Measurements from ENCODE around the gene CH25H. TPM values are rescaled to one million over a fixed set of nuclear protein-coding genes. Genes with fewer than 3 reads are reported as not detected.

CH25H gene
- total RNA-seq, 1 donor from 2014 or later: 0.25 TPM

GRCh38 chr10:89242840-89243568 lies 35.9 kb upstream of the CH25H start:
- H3K9me3 Mint-ChIP-seq (ENCODE audit: unreplicated experiment): peaks cover 3% of the 10 kb centered on the region
- peak overlapping the region; percentile 3 for H3K4me3 Mint-ChIP-seq (ENCODE audit: unreplicated experiment)
- H3K27ac Mint-ChIP-seq (ENCODE audit: unreplicated experiment): no peak overlapping the region
- TF ChIP-seq CTCF (IDR thresholded peaks at IDR 0.05; ENCODE audit: partially characterized antibody, unreplicated experiment): no peak
- no peaks in the 10 kb centered on the region for H3K27me3 Mint-ChIP-seq (ENCODE audit: unreplicated experiment)
- H3K36me3 Mint-ChIP-seq (ENCODE audit: unreplicated experiment): no peaks in the 10 kb centered on the region
- DNase-seq: no peak
- peaks cover 22% of the 10 kb centered on the region for H3K4me1 Mint-ChIP-seq (ENCODE audit: low read depth, unreplicated experiment)

- no peak for DNase-seq
- Mint-ChIP-seq H3K9me3 (ENCODE audit: unreplicated experiment) (peaks cover 2% of the 10 kb centered on the region), H3K4me3 (ENCODE audit: unreplicated experiment) (no peak overlapping the region), H3K27me3 (ENCODE audit: unreplicated experiment) (no peaks in the 10 kb centered on the region), H3K27ac (ENCODE audit: unreplicated experiment) (no peak overlapping the region), H3K4me1 (ENCODE audit: low read depth, unreplicated experiment) (peaks cover 22% of the 10 kb centered on the region), H3K36me3 (ENCODE audit: unreplicated experiment) (no peaks in the 10 kb centered on the region)
- no peak for TF ChIP-seq CTCF (IDR thresholded peaks at IDR 0.05; ENCODE audit: partially characterized antibody, unreplicated experiment)
Measured at GRCh38 chr10:89242345-89242684, 35.2 kb upstream of the CH25H start.

- no peaks in the 10 kb centered on the region for H3K27me3 Mint-ChIP-seq (ENCODE audit: unreplicated experiment)
- H3K36me3 Mint-ChIP-seq (ENCODE audit: unreplicated experiment): no peaks in the 10 kb centered on the region
- H3K9me3 Mint-ChIP-seq (ENCODE audit: unreplicated experiment): peaks cover 2% of the 10 kb centered on the region
- peaks cover 22% of the 10 kb centered on the region for H3K4me1 Mint-ChIP-seq (ENCODE audit: low read depth, unreplicated experiment)
- H3K27ac Mint-ChIP-seq (ENCODE audit: unreplicated experiment): no peak overlapping the region
- TF ChIP-seq CTCF (IDR thresholded peaks at IDR 0.05; ENCODE audit: partially characterized antibody, unreplicated experiment): no peak
- H3K4me3 Mint-ChIP-seq (ENCODE audit: unreplicated experiment): no peak overlapping the region
- DNase-seq: peak; percentile 23
Measured at GRCh38 chr10:89241486-89242344, 34.6 kb upstream of the CH25H start.

- H3K27ac Mint-ChIP-seq (ENCODE audit: unreplicated experiment): peak overlapping the region; percentile 31
- peak; percentile 17 for TF ChIP-seq CTCF (IDR thresholded peaks at IDR 0.05; ENCODE audit: partially characterized antibody, unreplicated experiment)
- H3K36me3 Mint-ChIP-seq (ENCODE audit: unreplicated experiment): no peaks in the 10 kb centered on the region
- no peak for DNase-seq
- H3K27me3 Mint-ChIP-seq (ENCODE audit: unreplicated experiment): no peaks in the 10 kb centered on the region
- peaks cover 22% of the 10 kb centered on the region for H3K4me1 Mint-ChIP-seq (ENCODE audit: low read depth, unreplicated experiment)
- H3K9me3 Mint-ChIP-seq (ENCODE audit: unreplicated experiment): peaks cover 2% of the 10 kb centered on the region
- no peak overlapping the region for H3K4me3 Mint-ChIP-seq (ENCODE audit: unreplicated experiment)
Measured at GRCh38 chr10:89241026-89241425, 33.9 kb upstream of the CH25H start.

GRCh38 chr10:89240519-89240918 lies 33.4 kb upstream of the CH25H start:
- Mint-ChIP-seq H3K27me3 (ENCODE audit: unreplicated experiment) (no peaks in the 10 kb centered on the region), H3K27ac (ENCODE audit: unreplicated experiment) (no peak overlapping the region), H3K4me1 (ENCODE audit: low read depth, unreplicated experiment) (peaks cover 20% of the 10 kb centered on the region), H3K9me3 (ENCODE audit: unreplicated experiment) (peaks cover 2% of the 10 kb centered on the region), H3K36me3 (ENCODE audit: unreplicated experiment) (no peaks in the 10 kb centered on the region), H3K4me3 (ENCODE audit: unreplicated experiment) (no peak overlapping the region)
- no peak for TF ChIP-seq CTCF (IDR thresholded peaks at IDR 0.05; ENCODE audit: partially characterized antibody, unreplicated experiment)
- DNase-seq: no peak
